ENCODE results near the gene TMEM200B. TPM values are rescaled to one million over a fixed set of nuclear protein-coding genes. Genes with fewer than 3 reads are reported as not detected.
"Not testable (repeated sequence)": the region's sequence is repeated elsewhere in the genome, so short reads cannot be mapped to it uniquely, and the experiment has no call there.

The TMEM200B gene
- total RNA-seq, 1 experiment from 2014 or later, result 5.2 TPM

GRCh38 chr1:29112705-29113412 is 10.8 kb downstream of the TMEM200B start:
- no peak for DNase-seq (ENCODE audit: low read depth)

- not testable (repeated sequence) for DNase-seq (ENCODE audit: low read depth)
These were observed 15.7 kb downstream of the TMEM200B start for GRCh38 chr1:29108041-29108440.

GRCh38 chr1:29105822-29106221 is 17.9 kb downstream of the TMEM200B start:
- DNase-seq (ENCODE audit: low read depth), result peak; percentile 24

GRCh38 chr1:29100487-29100886 is 23.2 kb downstream of the TMEM200B start:
- DNase-seq (ENCODE audit: low read depth), result no peak

GRCh38 chr1:29099286-29099685 is 24.4 kb downstream of the TMEM200B start:
- no peak for DNase-seq (ENCODE audit: low read depth)

GRCh38 chr1:29096231-29096886 is 27.3 kb downstream of the TMEM200B start:
- DNase-seq (ENCODE audit: low read depth), result no peak

- no peak for DNase-seq (ENCODE audit: low read depth)
These were observed 28.7 kb downstream of the TMEM200B start for GRCh38 chr1:29094954-29095353.

- no peak for DNase-seq (ENCODE audit: low read depth)
These were observed 29.3 kb downstream of the TMEM200B start for GRCh38 chr1:29094433-29094832.

- not testable (repeated sequence) for DNase-seq (ENCODE audit: low read depth)
These were observed 31.0 kb downstream of the TMEM200B start for GRCh38 chr1:29092704-29093103.

- DNase-seq (ENCODE audit: low read depth), result no peak
These were observed 32.6 kb downstream of the TMEM200B start for GRCh38 chr1:29090937-29091618.

- no peak for DNase-seq (ENCODE audit: low read depth)
These were observed 39.5 kb downstream of the TMEM200B start for GRCh38 chr1:29084196-29084521.

GRCh38 chr1:29083317-29084195 is 40.1 kb downstream of the TMEM200B start:
- DNase-seq (ENCODE audit: low read depth), result no peak

GRCh38 chr1:29082519-29082918 is 41.2 kb downstream of the TMEM200B start:
- no peak for DNase-seq (ENCODE audit: low read depth)

- no peak for DNase-seq (ENCODE audit: low read depth)
These were observed 42.5 kb downstream of the TMEM200B start for GRCh38 chr1:29081201-29081600.

- not testable (repeated sequence) for DNase-seq (ENCODE audit: low read depth)
These were observed 43.6 kb downstream of the TMEM200B start for GRCh38 chr1:29079916-29080629.

GRCh38 chr1:29077155-29077554 is 46.5 kb downstream of the TMEM200B start:
- no peak for DNase-seq (ENCODE audit: low read depth)

Other genes starting within 250 kb of the TMEM200B start
- gene EPB41, start 209.3 kb downstream of the TMEM200B start, total RNA-seq (2014; rRNA removed; shearing (Covaris generic)), result 12.1 and 12.8 TPM in 2 replicates
- gene SRSF4, start 58.0 kb upstream of the TMEM200B start, total RNA-seq (2014; rRNA removed; shearing (Covaris generic)), result 43.5 and 48.1 TPM in 2 replicates
- 32.7 and 34.0 TPM in 2 replicates for gene MECR, start 107.0 kb upstream of the TMEM200B start, total RNA-seq (2014; rRNA removed; shearing (Covaris generic))
- gene PTPRU, start 112.6 kb upstream of the TMEM200B start, total RNA-seq (2014; rRNA removed; shearing (Covaris generic)), result 14.1 and 26.2 TPM in 2 replicates